Activated naive CD8-positive, alpha-beta T cell treated with anti-CD3 and anti-CD28 coated beads for 36 hours (primary cell): ENCODE measurements around the gene AKAP7. TPM values are rescaled to one million over a fixed set of nuclear protein-coding genes. Genes with fewer than 3 reads are reported as not detected.
"Not testable (repeated sequence)": the region's sequence is repeated elsewhere in the genome, so short reads cannot be mapped to it uniquely, and the experiment has no call there.

ENCODE experiments used
- DNase-seq: peaks from one replicate; pipeline ENCODE4 v3.0.0; 2021
- H3K27ac Mint-ChIP-seq: one replicate; pipeline ENCODE4 v1.8.0; 2022; ENCODE audit warnings: mild to moderate bottlenecking, moderate library complexity, mixed read lengths
- H3K27me3 Mint-ChIP-seq: one replicate; pipeline ENCODE4 v1.8.0; 2022; ENCODE audit warnings: mild to moderate bottlenecking, mixed read lengths
- H3K36me3 Mint-ChIP-seq: one replicate; pipeline ENCODE4 v1.8.0; 2021; ENCODE audit warnings: mild to moderate bottlenecking, mixed read lengths
- H3K4me1 Mint-ChIP-seq: one replicate; pipeline ENCODE4 v1.8.0; 2021; ENCODE audit warnings: mixed read lengths
- H3K4me3 Mint-ChIP-seq: one replicate; pipeline ENCODE4 v1.8.0; 2022; ENCODE audit warnings: mild to moderate bottlenecking, moderate library complexity, mixed read lengths
- H3K9me3 Mint-ChIP-seq: one replicate; pipeline ENCODE4 v1.8.0; 2022; ENCODE audit warnings: mixed read lengths
- total RNA-seq, 2 experiments: library from RNA; stranded (reverse); gene quantifications; one replicate each; pipeline ENCODE4 v1.2.3, GENCODE V29; 2021

Gene AKAP7
- total RNA-seq, 2 experiments from 2014 or later = 6.0 to 6.2 TPM

- Mint-ChIP-seq H3K9me3 (no peaks in the 10 kb centered on the region), H3K27me3 (no peaks in the 10 kb centered on the region), H3K4me3 (no peak overlapping the region), H3K27ac (no peak overlapping the region), H3K4me1 (peaks cover 10% of the 10 kb centered on the region), H3K36me3 (peaks cover 7% of the 10 kb centered on the region)
- no peak for DNase-seq
Measured at GRCh38 chr6:131303338-131303930, 168.2 kb downstream of the AKAP7 start.

GRCh38 chr6:131305037-131305850 is 170.0 kb downstream of the AKAP7 start:
- no peak overlapping the region for H3K27ac Mint-ChIP-seq
- DNase-seq = no peak
- H3K4me1 Mint-ChIP-seq = peaks cover 10% of the 10 kb centered on the region
- peaks cover 8% of the 10 kb centered on the region for H3K9me3 Mint-ChIP-seq
- no peak overlapping the region for H3K4me3 Mint-ChIP-seq
- peaks cover 14% of the 10 kb centered on the region for H3K36me3 Mint-ChIP-seq
- no peaks in the 10 kb centered on the region for H3K27me3 Mint-ChIP-seq

DNA sequence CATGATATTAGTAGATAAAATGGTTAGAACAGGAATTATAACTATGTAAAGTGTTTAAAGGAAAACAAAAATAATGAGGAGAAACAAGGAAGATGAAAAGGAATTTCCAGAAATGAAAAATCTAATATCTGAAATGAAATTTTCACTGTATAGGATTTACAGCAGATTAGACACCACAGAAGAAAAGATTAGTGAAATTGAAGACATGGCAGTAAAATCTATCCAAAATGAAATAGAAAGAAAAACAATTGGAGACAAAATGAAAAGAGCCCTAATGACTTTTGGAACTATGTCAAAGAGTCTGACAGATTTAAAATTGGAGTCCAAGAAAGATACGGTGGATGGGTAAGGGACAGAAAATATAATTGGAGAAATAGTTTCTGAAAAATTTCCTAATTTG is 174.2 kb downstream of the AKAP7 start:
- H3K4me1 Mint-ChIP-seq = no peaks in the 10 kb centered on the region
- H3K36me3 Mint-ChIP-seq = peaks cover 15% of the 10 kb centered on the region
- no peak overlapping the region for H3K4me3 Mint-ChIP-seq
- DNase-seq = no peak
- H3K27me3 Mint-ChIP-seq = no peaks in the 10 kb centered on the region
- no peak overlapping the region for H3K27ac Mint-ChIP-seq
- peaks cover 16% of the 10 kb centered on the region for H3K9me3 Mint-ChIP-seq

DNA sequence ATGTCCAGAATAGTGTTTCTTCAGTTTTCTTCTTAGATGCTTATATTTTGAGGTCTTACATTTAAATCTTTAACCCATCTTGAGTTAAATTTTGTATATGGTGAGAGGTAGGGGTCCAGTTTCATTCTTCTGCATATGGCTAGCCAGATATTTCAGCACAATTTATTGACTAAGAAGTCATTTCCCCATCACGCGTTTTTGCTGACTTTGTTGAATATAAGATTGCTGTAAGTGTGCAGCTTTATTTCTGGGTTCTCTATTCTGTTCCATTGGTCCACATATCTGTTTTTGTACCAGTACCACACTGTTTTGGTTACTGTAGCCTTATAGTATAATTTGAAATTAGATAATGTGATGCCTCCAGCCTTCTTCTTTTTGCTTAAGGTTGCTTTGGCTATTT is 179.6 kb downstream of the AKAP7 start:
- no peak overlapping the region for H3K4me3 Mint-ChIP-seq
- H3K36me3 Mint-ChIP-seq = peaks cover 35% of the 10 kb centered on the region
- H3K27me3 Mint-ChIP-seq = no peaks in the 10 kb centered on the region
- no peak overlapping the region for H3K27ac Mint-ChIP-seq
- H3K4me1 Mint-ChIP-seq = peaks cover 4% of the 10 kb centered on the region
- no peak for DNase-seq
- peaks cover 31% of the 10 kb centered on the region for H3K9me3 Mint-ChIP-seq

DNA sequence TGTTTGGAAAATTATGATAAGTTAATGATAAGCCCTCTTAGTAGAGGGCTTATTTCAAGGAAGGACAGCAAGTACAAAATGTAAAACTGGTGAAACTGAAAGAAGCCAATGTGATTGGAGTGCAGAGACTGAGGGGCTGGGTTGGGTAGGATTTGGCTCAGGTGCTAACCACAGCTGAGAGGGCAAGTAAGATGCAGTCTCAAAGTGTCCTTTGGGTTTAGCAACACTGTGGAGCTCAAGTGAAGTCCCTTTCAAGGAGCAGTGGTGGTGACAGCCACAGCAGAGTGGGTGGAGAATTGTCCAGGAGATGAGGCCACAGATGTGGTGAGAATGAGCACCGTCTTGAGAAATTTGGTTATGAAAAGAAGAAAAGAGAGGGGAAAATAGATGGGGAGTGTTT is 181.4 kb downstream of the AKAP7 start:
- Mint-ChIP-seq H3K9me3 (peaks cover 29% of the 10 kb centered on the region), H3K4me3 (no peak overlapping the region), H3K4me1 (peaks cover 4% of the 10 kb centered on the region), H3K27ac (no peak overlapping the region), H3K36me3 (peaks cover 36% of the 10 kb centered on the region), H3K27me3 (no peaks in the 10 kb centered on the region)
- no peak for DNase-seq

DNA sequence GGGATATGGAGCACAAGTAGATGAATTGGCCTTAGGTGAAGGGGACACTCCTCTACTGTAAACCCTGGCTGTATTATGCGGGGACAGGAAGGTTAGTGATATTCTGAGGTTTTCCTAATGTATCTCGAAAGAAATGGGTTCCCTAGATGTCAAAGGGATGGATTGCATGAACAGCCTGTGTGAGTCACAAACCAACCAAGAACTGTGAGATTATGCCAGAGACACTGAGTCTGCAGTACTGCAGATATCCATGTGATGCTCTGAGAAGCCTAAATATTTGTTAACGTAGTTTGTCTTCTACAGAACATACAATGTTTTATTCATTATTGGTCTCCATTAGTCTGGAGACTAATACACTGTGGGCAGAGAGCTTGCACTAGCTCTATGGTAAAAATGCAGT is 182.2 kb downstream of the AKAP7 start:
- Mint-ChIP-seq H3K4me1 (peaks cover 4% of the 10 kb centered on the region), H3K9me3 (peaks cover 29% of the 10 kb centered on the region), H3K36me3 (peaks cover 34% of the 10 kb centered on the region), H3K27me3 (no peaks in the 10 kb centered on the region), H3K4me3 (no peak overlapping the region), H3K27ac (no peak overlapping the region)
- no peak for DNase-seq

DNA sequence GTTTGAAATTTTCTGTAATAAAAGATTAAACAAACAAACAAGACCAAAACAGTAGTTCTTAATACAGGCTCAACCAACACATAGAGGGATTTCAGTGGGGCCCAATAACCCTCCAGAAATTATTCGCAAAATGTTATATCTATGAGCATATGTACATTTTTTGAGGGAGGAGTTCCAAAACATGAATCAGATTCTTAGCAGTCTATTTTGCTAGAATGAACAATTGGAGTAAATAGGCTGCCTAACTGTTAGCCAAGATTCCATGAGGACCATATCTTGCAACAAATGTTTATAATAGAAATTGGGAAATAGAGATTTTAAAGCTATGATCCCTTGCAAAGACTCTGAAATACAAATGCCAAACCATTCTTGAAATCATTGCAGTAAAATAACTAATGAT is 186.3 kb downstream of the AKAP7 start:
- no peaks in the 10 kb centered on the region for H3K27me3 Mint-ChIP-seq
- peaks cover 26% of the 10 kb centered on the region for H3K36me3 Mint-ChIP-seq
- peaks cover 3% of the 10 kb centered on the region for H3K4me1 Mint-ChIP-seq
- DNase-seq = no peak
- H3K27ac Mint-ChIP-seq = no peak overlapping the region
- peaks cover 9% of the 10 kb centered on the region for H3K9me3 Mint-ChIP-seq
- no peak overlapping the region for H3K4me3 Mint-ChIP-seq

DNA sequence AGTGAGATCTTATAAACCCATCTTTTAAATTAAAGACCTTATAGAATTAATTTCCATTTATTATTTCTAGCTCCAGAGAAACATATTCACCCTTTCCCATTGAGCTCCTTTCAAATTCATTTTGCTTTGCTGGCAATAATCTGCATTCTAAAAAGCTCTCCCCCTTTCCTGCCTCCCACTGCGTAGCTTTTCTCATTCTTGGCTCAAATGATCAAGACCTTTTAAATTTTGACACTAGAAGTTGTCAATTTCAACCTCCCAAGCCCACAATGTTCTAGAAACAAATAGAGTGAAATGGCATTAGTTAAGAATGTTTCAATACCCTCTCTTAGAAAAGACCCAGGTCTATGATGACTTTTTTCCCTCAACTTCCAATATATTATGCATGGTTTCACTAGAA is 186.9 kb downstream of the AKAP7 start:
- Mint-ChIP-seq H3K9me3 (peaks cover 5% of the 10 kb centered on the region), H3K36me3 (peaks cover 21% of the 10 kb centered on the region), H3K27ac (no peak overlapping the region), H3K4me3 (no peak overlapping the region), H3K27me3 (no peaks in the 10 kb centered on the region), H3K4me1 (no peaks in the 10 kb centered on the region)
- no peak for DNase-seq

DNA sequence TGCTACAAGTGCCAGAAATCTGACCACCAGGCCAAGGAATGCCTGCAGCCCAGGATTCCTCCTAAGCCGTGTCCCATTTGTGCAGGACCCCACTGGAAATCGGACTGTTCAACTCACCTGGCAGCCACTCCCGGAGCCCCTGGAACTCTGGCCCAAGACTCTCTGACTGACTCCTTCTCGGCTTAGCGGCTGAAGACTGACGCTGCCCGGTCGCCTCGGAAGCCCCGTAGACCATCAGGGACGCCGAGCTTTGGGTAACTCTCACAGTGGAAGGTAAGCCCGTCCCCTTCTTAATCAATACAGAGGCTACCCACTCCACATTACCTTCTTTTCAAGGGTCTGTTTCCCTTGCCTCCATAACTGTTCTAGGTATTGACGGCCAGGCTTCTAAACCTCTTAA is 190.4 kb downstream of the AKAP7 start:
- not testable (repeated sequence) for H3K4me3 Mint-ChIP-seq, H3K4me1 Mint-ChIP-seq, DNase-seq, H3K27ac Mint-ChIP-seq, H3K36me3 Mint-ChIP-seq, H3K9me3 Mint-ChIP-seq, H3K27me3 Mint-ChIP-seq

- not testable (repeated sequence) for H3K4me3 Mint-ChIP-seq, H3K4me1 Mint-ChIP-seq, H3K27me3 Mint-ChIP-seq, H3K9me3 Mint-ChIP-seq, DNase-seq, H3K27ac Mint-ChIP-seq, H3K36me3 Mint-ChIP-seq
Measured at GRCh38 chr6:131328727-131329126, 193.5 kb downstream of the AKAP7 start.

GRCh38 chr6:131331151-131331550 is 195.9 kb downstream of the AKAP7 start:
- H3K9me3 Mint-ChIP-seq = no peaks in the 10 kb centered on the region
- H3K4me3 Mint-ChIP-seq = no peak overlapping the region
- no peaks in the 10 kb centered on the region for H3K27me3 Mint-ChIP-seq
- no peaks in the 10 kb centered on the region for H3K4me1 Mint-ChIP-seq
- H3K36me3 Mint-ChIP-seq = peaks cover 4% of the 10 kb centered on the region
- H3K27ac Mint-ChIP-seq = no peak overlapping the region
- no peak for DNase-seq

DNA sequence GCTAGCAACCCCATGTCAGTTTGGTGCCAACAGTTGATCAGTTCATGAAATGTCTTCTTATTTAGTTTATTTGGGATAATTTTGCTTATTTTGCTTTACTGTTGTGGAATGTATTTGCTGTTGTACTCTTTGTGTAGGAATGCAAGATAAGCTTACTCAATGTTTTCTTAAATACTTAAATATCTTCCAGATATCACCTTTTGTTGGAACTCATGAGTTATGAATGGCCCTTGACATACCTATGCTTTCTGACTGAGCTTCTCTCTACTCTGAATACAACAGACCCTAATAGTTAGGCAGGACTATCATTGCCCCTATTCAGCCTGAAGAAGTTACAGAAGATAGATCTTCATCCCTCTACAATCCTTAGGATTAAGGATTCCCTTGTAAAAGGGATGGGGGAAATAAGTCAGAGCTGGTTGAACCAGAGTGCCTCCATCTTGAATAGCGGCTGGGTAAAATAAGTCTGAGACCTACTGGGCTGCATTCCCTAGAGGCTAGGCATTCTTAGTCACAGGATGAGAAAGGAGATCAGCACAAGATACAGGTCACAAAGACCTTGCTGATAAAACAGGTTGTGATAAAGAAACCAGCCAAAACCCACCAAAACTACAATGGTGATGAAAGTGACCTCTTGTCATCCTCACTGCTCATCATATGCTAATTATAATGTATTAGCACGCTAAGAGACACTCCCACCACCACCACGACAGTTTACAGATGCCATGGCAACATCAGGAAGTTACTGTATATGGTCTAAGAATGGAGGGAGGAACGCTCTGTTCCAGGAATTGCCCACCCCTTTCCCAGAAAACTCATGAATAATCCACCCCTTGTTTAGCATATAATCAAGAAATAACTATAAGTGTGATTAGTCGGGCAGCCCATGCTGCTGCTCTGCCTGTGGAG is 196.9 kb downstream of the AKAP7 start:
- Mint-ChIP-seq H3K4me3 (no peak overlapping the region), H3K27ac (no peak overlapping the region), H3K36me3 (peaks cover 4% of the 10 kb centered on the region)

More for the DNA sequence above, 196.9 kb downstream of the AKAP7 start:
- no peak for DNase-seq
- H3K27me3 Mint-ChIP-seq = no peaks in the 10 kb centered on the region
- no peaks in the 10 kb centered on the region for H3K9me3 Mint-ChIP-seq
- no peaks in the 10 kb centered on the region for H3K4me1 Mint-ChIP-seq
